Esophagus squamous epithelium (tissue), 4 donors: ENCODE data around the gene PLOD2.

Source experiments
- CTCF ChIP-seq, 6 experiments: fragments of 450-650 bp in 4 of 6; fragments of 200-600 bp in 2 of 6; sonication (generic) in 2 of 6; IDR thresholded peaks; one replicate each; pipeline ENCODE4 v1.5.1; 2016 to 2019; ENCODE audit warnings: antibody characterized with exemption in 6 of 6, mild to moderate bottlenecking in 4 of 6, moderate library complexity in 4 of 6
- POLR2A ChIP-seq, 4 donors: fragments of 450-650 bp; IDR thresholded peaks; one replicate each; pipeline ENCODE4 v1.6.1; 2017; ENCODE audit warnings: antibody characterized with exemption in 4 of 4, mild to moderate bottlenecking in 4 of 4, moderate library complexity in 3 of 4

- TF ChIP-seq POLR2A (IDR thresholded peaks at IDR 0.05) (no peak), CTCF (IDR thresholded peaks at IDR 0.05) (no peak)
Measured at GRCh38 chr3:146199762-146200161, 38.8 kb upstream of the PLOD2 start.
